DND-41 (cell line): ENCODE data around the gene PHF21B.

ENCODE experiments used
- EZH2 ChIP-seq: IDR thresholded peaks from 3 replicates; pipeline ENCODE4 v1.6.1; 2012; ENCODE audit warnings: borderline replicate concordance, low read depth, mild to moderate bottlenecking, moderate library complexity, low read length, inconsistent platforms; ENCODE audit not compliant: severe bottlenecking
- TF ChIP-seq, protein P1 (sequence below): IDR thresholded peaks from 2 replicates; pipeline ENCODE4 v1.5.1; 2012; ENCODE audit warnings: borderline replicate concordance, low read length, moderate library complexity, mild to moderate bottlenecking; ENCODE audit not compliant: poor library complexity, severe bottlenecking; ENCODE audit errors: extremely low read depth

DNA sequence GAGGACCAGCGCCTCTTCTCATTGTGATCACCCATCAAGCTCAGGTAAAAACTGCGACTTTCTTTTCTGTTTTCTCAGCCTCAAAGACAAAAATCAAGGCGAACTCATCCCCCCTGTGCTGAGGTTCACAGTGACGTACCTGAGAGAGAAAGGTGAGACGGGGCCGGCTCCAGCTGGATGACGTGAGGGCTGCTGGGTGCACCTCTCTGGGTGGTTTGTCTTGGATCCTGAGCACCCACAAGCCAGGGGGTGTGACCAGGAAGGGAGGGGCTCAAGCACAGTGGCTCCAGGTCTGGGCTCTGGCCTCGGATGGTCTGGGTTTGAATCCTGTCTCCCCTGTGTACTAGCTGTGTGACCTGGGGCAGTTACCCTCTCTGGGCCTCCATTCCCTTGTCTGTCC, 164.6 kb downstream of the PHF21B start:
- TF ChIP-seq, protein P1, sequence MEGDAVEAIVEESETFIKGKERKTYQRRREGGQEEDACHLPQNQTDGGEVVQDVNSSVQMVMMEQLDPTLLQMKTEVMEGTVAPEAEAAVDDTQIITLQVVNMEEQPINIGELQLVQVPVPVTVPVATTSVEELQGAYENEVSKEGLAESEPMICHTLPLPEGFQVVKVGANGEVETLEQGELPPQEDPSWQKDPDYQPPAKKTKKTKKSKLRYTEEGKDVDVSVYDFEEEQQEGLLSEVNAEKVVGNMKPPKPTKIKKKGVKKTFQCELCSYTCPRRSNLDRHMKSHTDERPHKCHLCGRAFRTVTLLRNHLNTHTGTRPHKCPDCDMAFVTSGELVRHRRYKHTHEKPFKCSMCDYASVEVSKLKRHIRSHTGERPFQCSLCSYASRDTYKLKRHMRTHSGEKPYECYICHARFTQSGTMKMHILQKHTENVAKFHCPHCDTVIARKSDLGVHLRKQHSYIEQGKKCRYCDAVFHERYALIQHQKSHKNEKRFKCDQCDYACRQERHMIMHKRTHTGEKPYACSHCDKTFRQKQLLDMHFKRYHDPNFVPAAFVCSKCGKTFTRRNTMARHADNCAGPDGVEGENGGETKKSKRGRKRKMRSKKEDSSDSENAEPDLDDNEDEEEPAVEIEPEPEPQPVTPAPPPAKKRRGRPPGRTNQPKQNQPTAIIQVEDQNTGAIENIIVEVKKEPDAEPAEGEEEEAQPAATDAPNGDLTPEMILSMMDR = no peak
- TF ChIP-seq EZH2 = no peak
